Transverse colon (tissue), 4 donors: ENCODE results near the gene CHIT1. TPM values are rescaled to one million over a fixed set of nuclear protein-coding genes. Genes with fewer than 3 reads are reported as not detected.

Experiments used
- DNase-seq: peaks from one replicate; pipeline ENCODE4 v3.0.0-alpha.2; 2019
- H3K27ac ChIP-seq, 4 donors: fragments of 200-600 bp; sonication (generic); 2 replicates each; pipeline ENCODE4 v1.5.1; 2016 to 2018; ENCODE audit warnings: inconsistent platforms in 4 of 4
- H3K27me3 ChIP-seq: fragments of 200-600 bp; sonication (generic); 2 replicates; pipeline ENCODE4 v1.5.1; 2017; ENCODE audit warnings: inconsistent platforms
- H3K36me3 ChIP-seq, 4 donors: fragments of 200-600 bp; sonication (generic); 2 replicates each; pipeline ENCODE4 v1.5.1; 2017 to 2019; ENCODE audit warnings: inconsistent platforms in 4 of 4
- H3K4me1 ChIP-seq, 4 donors: fragments of 200-600 bp; sonication (generic); 2 replicates each; pipeline ENCODE4 v1.5.1; 2017 to 2020; ENCODE audit warnings: inconsistent platforms in 4 of 4
- H3K4me3 ChIP-seq, 4 donors: fragments of 200-600 bp; sonication (generic); 1 replicate in 1 of 4; 2 replicates in 3 of 4; pipeline versions ENCODE4 v1.5.1 to v1.6.1; 2017 to 2019; ENCODE audit warnings: inconsistent platforms in 4 of 4
- H3K9me3 ChIP-seq, 2 donors: fragments of 200-600 bp; sonication (generic); 2 replicates each; pipeline ENCODE4 v1.5.1; 2017 to 2019; ENCODE audit warnings: inconsistent platforms in 2 of 2
- EP300 ChIP-seq: sonication (generic); formaldehyde crosslinking; IDR thresholded peaks from one replicate; pipeline ENCODE4 v1.6.1; 2017; ENCODE audit warnings: antibody characterized with exemption, low read depth
- POLR2A ChIP-seq: fragments of 450-650 bp; IDR thresholded peaks from one replicate; pipeline ENCODE4 v1.6.1; 2016; ENCODE audit warnings: antibody characterized with exemption, mild to moderate bottlenecking, moderate library complexity
- POLR2AphosphoS5 ChIP-seq, 3 donors: sonication (generic); formaldehyde crosslinking; IDR thresholded peaks; one replicate each; pipeline ENCODE4 v1.6.1; 2016; ENCODE audit warnings: antibody characterized with exemption in 3 of 3
- WGBS, 2 donors: methylation state at CpG; one replicate each; pipeline ENCODE4 v1.1.5; 2018; ENCODE audit warnings: low coverage in 1 of 2; 5-methylcytosine and 5-hydroxymethylcytosine counted together
- in situ Hi-C, 4 donors: fragments of 200-750 bp; cut with MboI; loops; one replicate each; pipeline versions ENCODE4 v1.15.0 to v1.15.1; 2017; ENCODE audit warnings: low sequenced_read_pairs in 3 of 4, low pct_ligation_motif_present in 1 of 4, low pct_unique_long_range_greater_than_20kb in 1 of 4
- intact Hi-C: fragments of 100-400 bp; cut with DNase I; formaldehyde crosslinking; loops from one replicate; pipeline ENCODE4 v1.15.1; 2023; ENCODE audit warnings: low total_unique reads
- total RNA-seq, 4 donors: library from RNA; depleted of rRNA; stranded (reverse); fragments of >200 nt; gene quantifications; one replicate each; pipeline ENCODE4 v1.1.0, GENCODE V29; 2016
- TF ChIP-seq, protein P1 (sequence below), 5 experiments: fragments of 200-600 bp in 3 of 5; fragments of 450-650 bp in 2 of 5; sonication (generic) in 3 of 5; IDR thresholded peaks; 1 replicate in 2 of 5; 2 replicates in 3 of 5; pipeline ENCODE4 v1.5.1; 2016 to 2017; ENCODE audit warnings: antibody characterized with exemption in 5 of 5, inconsistent platforms in 3 of 5, mild to moderate bottlenecking in 2 of 5, moderate library complexity in 1 of 5

Gene CHIT1
- total RNA-seq, 4 donors from 2014 or later, result 0.79 TPM; not detected in 3

- Histone ChIP-seq H3K9me3 (no peaks in the 10 kb centered on the region), H3K4me1 (peaks cover 0 to 10% (median 0%) of the 10 kb centered on the region in 4 donors), H3K36me3 (no peaks in the 10 kb centered on the region), H3K27ac (no peak overlapping the region), H3K27me3 (no peaks in the 10 kb centered on the region), H3K4me3 (no peak overlapping the region)
- 90% methylated on average over 7 of the region's 7 CpGs; no CpG with 5 or more reads in 1 of the 2 donors for WGBS, 2 donors
- intact Hi-C loops, result no loop called here
- in situ Hi-C loops, result no loop called here
- TF ChIP-seq EP300 (no peak), POLR2AphosphoS5 (IDR thresholded peaks at IDR 0.05) (no peak), POLR2A (no peak)
- TF ChIP-seq, protein P1, sequence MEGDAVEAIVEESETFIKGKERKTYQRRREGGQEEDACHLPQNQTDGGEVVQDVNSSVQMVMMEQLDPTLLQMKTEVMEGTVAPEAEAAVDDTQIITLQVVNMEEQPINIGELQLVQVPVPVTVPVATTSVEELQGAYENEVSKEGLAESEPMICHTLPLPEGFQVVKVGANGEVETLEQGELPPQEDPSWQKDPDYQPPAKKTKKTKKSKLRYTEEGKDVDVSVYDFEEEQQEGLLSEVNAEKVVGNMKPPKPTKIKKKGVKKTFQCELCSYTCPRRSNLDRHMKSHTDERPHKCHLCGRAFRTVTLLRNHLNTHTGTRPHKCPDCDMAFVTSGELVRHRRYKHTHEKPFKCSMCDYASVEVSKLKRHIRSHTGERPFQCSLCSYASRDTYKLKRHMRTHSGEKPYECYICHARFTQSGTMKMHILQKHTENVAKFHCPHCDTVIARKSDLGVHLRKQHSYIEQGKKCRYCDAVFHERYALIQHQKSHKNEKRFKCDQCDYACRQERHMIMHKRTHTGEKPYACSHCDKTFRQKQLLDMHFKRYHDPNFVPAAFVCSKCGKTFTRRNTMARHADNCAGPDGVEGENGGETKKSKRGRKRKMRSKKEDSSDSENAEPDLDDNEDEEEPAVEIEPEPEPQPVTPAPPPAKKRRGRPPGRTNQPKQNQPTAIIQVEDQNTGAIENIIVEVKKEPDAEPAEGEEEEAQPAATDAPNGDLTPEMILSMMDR (IDR thresholded peaks at IDR 0.05), result no peak
- DNase-seq, result no peak
Observed at GRCh38 chr1:203182387-203182953, 47.0 kb downstream of the CHIT1 start.

DNA sequence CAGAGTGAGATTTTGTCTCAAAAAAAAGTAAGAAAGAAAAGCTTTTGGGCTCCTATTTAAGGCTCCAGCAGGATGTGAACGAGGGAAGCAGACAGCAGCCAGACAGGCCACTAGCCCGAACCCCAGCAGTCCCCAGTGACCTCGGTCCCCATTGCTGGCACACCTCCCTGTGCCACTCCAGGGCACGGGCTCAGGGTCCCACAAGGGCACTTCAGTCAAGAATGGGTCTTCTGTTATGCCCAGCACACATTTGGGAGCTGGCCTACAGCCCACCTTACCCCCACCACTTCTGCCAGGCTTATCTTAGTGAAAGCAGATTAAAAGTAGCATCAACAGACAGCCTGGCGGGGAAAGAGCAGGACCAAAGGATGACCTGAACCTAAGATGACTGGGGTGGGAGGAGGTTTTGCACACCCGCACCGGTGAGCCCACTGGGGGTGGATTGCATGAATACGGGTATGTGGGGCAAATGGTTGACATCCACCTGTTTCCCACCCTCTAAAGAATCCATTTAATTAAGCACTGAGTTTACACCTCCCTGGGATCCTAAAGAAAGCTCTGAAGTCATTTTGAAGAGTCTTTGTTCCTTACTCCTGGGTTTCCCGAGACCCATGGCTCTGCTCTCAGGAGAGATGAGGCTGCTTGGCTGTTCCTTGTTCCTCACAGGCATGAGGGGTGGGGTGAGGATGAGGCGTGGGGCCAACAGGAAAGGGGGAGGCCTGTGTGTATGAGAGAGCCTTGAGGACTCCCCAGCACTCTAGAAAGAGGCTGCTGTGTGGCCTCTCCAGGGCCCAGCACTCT is 47.7 kb downstream of the CHIT1 start:
- Histone ChIP-seq H3K36me3 (no peaks in the 10 kb centered on the region), H3K4me3 (no peak overlapping the region), H3K27ac (no peak overlapping the region), H3K9me3 (no peaks in the 10 kb centered on the region), H3K27me3 (no peaks in the 10 kb centered on the region), H3K4me1 (peaks cover 0 to 7% (median 0%) of the 10 kb centered on the region in 4 donors)
- intact Hi-C loops (no loop called here), in situ Hi-C loops (no loop called here)
- TF ChIP-seq, protein P1 (IDR thresholded peaks at IDR 0.05), result no peak
- TF ChIP-seq EP300 (no peak), POLR2A (no peak), POLR2AphosphoS5 (IDR thresholded peaks at IDR 0.05) (no peak)
- 61% methylated on average over 10 of the region's 10 CpGs; no CpG with 5 or more reads in 1 of the 2 donors for WGBS, 2 donors
- no peak for DNase-seq

- in situ Hi-C loops (no loop called here), intact Hi-C loops (no loop called here)
- Histone ChIP-seq H3K4me3 (no peak overlapping the region), H3K4me1 (no peaks in the 10 kb centered on the region), H3K27me3 (no peaks in the 10 kb centered on the region), H3K27ac (no peak overlapping the region), H3K36me3 (no peaks in the 10 kb centered on the region), H3K9me3 (no peaks in the 10 kb centered on the region)
- WGBS, 2 donors, result 55 to 80% methylated on average over 2 to 11 of the region's 11 CpGs
- TF ChIP-seq EP300 (no peak), POLR2AphosphoS5 (IDR thresholded peaks at IDR 0.05) (no peak), POLR2A (no peak)
- TF ChIP-seq, protein P1 (IDR thresholded peaks at IDR 0.05), result no peak
- DNase-seq, result no peak
Observed at GRCh38 chr1:203180611-203181330, 48.7 kb downstream of the CHIT1 start.

DNA sequence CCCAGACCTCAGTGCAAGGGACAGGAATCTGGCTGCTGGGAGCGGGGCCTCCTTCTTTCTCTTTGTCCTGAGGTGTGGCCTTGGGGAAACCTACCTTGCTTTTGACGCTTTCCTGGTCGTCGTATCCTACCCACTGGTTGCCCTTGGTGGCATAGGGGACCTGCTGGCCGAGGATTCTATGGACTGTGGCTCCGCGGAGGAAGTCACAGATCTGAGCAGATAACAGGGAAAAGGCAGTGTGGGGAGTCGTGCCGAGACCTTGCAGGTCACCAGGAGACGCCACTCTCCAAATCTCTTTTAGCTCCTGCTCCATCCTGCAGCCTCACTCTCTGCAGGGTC is 49.8 kb downstream of the CHIT1 start:
- no peak overlapping the region for H3K27ac ChIP-seq
- peaks cover 0 to 4% (median 0%) of the 10 kb centered on the region in 4 donors for H3K4me1 ChIP-seq
- H3K9me3 ChIP-seq, result no peaks in the 10 kb centered on the region
- no peaks in the 10 kb centered on the region for H3K36me3 ChIP-seq
- H3K4me3 ChIP-seq, result no peak overlapping the region
- no peak for DNase-seq
- no peak for TF ChIP-seq POLR2A
- intact Hi-C loops, result no loop called here
- in situ Hi-C loops, result no loop called here
- WGBS, 2 donors, result 87 to 92% methylated on average over 7 to 10 of the region's 10 CpGs
- no peaks in the 10 kb centered on the region for H3K27me3 ChIP-seq
